HG02588 (cell line): ENCODE results near the gene CCL26.
"Not testable (repeated sequence)": the region's sequence is repeated elsewhere in the genome, so short reads cannot be mapped to it uniquely, and the experiment has no call there.

ENCODE experiments used
- ATAC-seq: cut with Tn5 transposase; IDR thresholded peaks from one replicate; pipeline ENCODE4 v1.9.1; 2021; ENCODE audit warnings: mild to moderate bottlenecking, moderate library complexity; ENCODE audit not compliant: unreplicated experiment

Gene CCL26

GRCh38 chr7:75739796-75740672, 32.0 kb downstream of the CCL26 start:
- ATAC-seq, result no peak

- peak; percentile 89 for ATAC-seq
Measured at GRCh38 chr7:75738975-75739795, 32.8 kb downstream of the CCL26 start.

- ATAC-seq, result no peak
Measured at GRCh38 chr7:75738604-75738974, 33.4 kb downstream of the CCL26 start, which contains the start of gene HIP1. Gene HIP1, minus strand, starts transcription at chr7:75738941. Its CDS starts 21 bp downstream, at chr7:75738920.

GRCh38 chr7:75737856-75738603, 34.0 kb downstream of the CCL26 start:
- no peak for ATAC-seq

- no peak for ATAC-seq
Measured at GRCh38 chr7:75735581-75736350, 36.2 kb downstream of the CCL26 start.

GRCh38 chr7:75734586-75735458, 37.2 kb downstream of the CCL26 start:
- no peak for ATAC-seq

GRCh38 chr7:75732764-75733630, 39.0 kb downstream of the CCL26 start:
- no peak for ATAC-seq

GRCh38 chr7:75732016-75732521, 39.9 kb downstream of the CCL26 start:
- no peak for ATAC-seq

GRCh38 chr7:75729851-75730274, 42.1 kb downstream of the CCL26 start:
- no peak for ATAC-seq

GRCh38 chr7:75727881-75728593, 44.0 kb downstream of the CCL26 start:
- ATAC-seq, result no peak

- ATAC-seq, result not testable (repeated sequence)
Measured at GRCh38 chr7:75727351-75727750, 44.7 kb downstream of the CCL26 start.

- no peak for ATAC-seq
Measured at GRCh38 chr7:75725306-75725705, 46.7 kb downstream of the CCL26 start.

GRCh38 chr7:75723444-75723843, 48.6 kb downstream of the CCL26 start:
- no peak for ATAC-seq

- ATAC-seq, result no peak
Measured at GRCh38 chr7:75722373-75722772, 49.6 kb downstream of the CCL26 start.

- ATAC-seq, result not testable (repeated sequence)
Measured at GRCh38 chr7:75721922-75722321, 50.1 kb downstream of the CCL26 start.

- ATAC-seq, result no peak
Measured at GRCh38 chr7:75721426-75721825, 50.6 kb downstream of the CCL26 start.

- ATAC-seq, result no peak
Measured at GRCh38 chr7:75719626-75720025, 52.4 kb downstream of the CCL26 start.
